ENCODE data around the gene KCND3. TPM values are rescaled to one million over a fixed set of nuclear protein-coding genes. Genes with fewer than 3 reads are reported as not detected.

KCND3 gene
- total RNA-seq, 1 experiment from 2014 or later, result 0.15 TPM

DNA sequence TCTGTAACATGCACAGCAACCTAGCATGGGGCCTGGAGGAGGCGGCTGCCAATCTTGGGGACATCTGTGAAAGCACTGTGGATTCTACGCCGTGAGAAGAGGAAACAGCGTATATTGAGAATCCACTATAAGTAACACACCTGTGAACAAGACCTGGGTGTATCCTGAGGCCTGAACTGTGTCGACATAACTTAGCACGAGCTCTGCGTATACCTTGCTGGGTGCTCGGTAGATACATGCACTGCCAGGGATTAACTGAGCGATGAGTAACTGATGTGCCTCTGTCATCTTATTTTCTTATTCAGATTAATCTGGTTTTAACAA is 175.2 kb downstream of the KCND3 start:
- no peak overlapping the region for H3K56ac ChIP-seq (ENCODE audit: insufficient read length, low read depth, low read length)
- no peaks in the 10 kb centered on the region for H4K20me1 ChIP-seq (ENCODE audit: control insufficient read depth, insufficient read depth, insufficient read length)
- Mint-ChIP-seq H3K4me3 (no peak overlapping the region), H3K4me1 (peaks cover 0 to 3% of the 10 kb centered on the region in 2 experiments; a peak in 2 of 4 replicates), H3K36me3 (ENCODE audit: insufficient read depth in 1 of 3, low read depth in 3 of 3) (no peaks in the 10 kb centered on the region), H3K9me3 (no peaks in the 10 kb centered on the region; a peak in 1 of 5 replicates), H3K27me3 (ENCODE audit: low read depth) (no peaks in the 10 kb centered on the region), H3K27ac (no peak overlapping the region)
- no peak overlapping the region for H3K23ac ChIP-seq (ENCODE audit: insufficient read length, low read depth, low read length)
- no peak overlapping the region for H3K14ac ChIP-seq (ENCODE audit: insufficient read depth, low read length)
- H3K9ac ChIP-seq (ENCODE audit: extremely low read depth, insufficient read length, low read length), result no peak overlapping the region
- H3K18ac ChIP-seq (ENCODE audit: insufficient read length, low read depth, low read length), result no peak overlapping the region
- no peak for TF ChIP-seq CTCF (conservative IDR thresholded peaks at IDR 0.05)
- no peaks in the 10 kb centered on the region for H3K4me1 ChIP-seq (ENCODE audit: insufficient read depth, low read length)
- no peaks in the 10 kb centered on the region for H3K9me3 ChIP-seq (ENCODE audit: control insufficient read depth, low read depth, low read length)
- no peak overlapping the region for H2BK12ac ChIP-seq (ENCODE audit: insufficient read length, low read depth, low read length)
- no CpG with 5 or more reads among the region's 9 CpGs for WGBS (ENCODE audit: extremely low coverage, insufficient read length, low lambda C conversion rate)
- no peaks in the 10 kb centered on the region for H3K23me2 ChIP-seq (ENCODE audit: insufficient read length, low read depth, low read length, poor library complexity, severe bottlenecking)
- H2AFZ ChIP-seq (ENCODE audit: low read length), result no peak overlapping the region
- no peak overlapping the region for H4K5ac ChIP-seq (ENCODE audit: insufficient read length, low read depth, low read length)
- DNase-seq, result no peak
- no peak overlapping the region for H2BK5ac ChIP-seq (ENCODE audit: insufficient read length, low read length)
- H2BK15ac ChIP-seq (ENCODE audit: low read depth, low read length), result no peak overlapping the region
- no peak overlapping the region for H3K4ac ChIP-seq (ENCODE audit: low read depth, low read length)
- H3K4me2 ChIP-seq (ENCODE audit: insufficient read depth, insufficient read length, low read length), result no peak overlapping the region
- H3K79me2 ChIP-seq (ENCODE audit: insufficient read depth, low read length), result no peaks in the 10 kb centered on the region
- no peak overlapping the region for H2BK20ac ChIP-seq (ENCODE audit: low read depth, low read length, poor library complexity, severe bottlenecking)
- no peak overlapping the region for H4K91ac ChIP-seq (ENCODE audit: insufficient read length, low read depth, low read length)
- no peak overlapping the region for H4K8ac ChIP-seq (replicated peaks; ENCODE audit: insufficient read length, low read depth, low read length)
- no peak overlapping the region for H3K27ac ChIP-seq (ENCODE audit: insufficient read length, low read depth, low read length)
- H3K27me3 ChIP-seq (ENCODE audit: insufficient read depth, low read length), result no peaks in the 10 kb centered on the region
- no peak overlapping the region for H2BK120ac ChIP-seq (ENCODE audit: low read depth, low read length, poor library complexity, severe bottlenecking)
- no peak overlapping the region for H2AK5ac ChIP-seq (ENCODE audit: insufficient read length, low read length)
- no peaks in the 10 kb centered on the region for H3K79me1 ChIP-seq (ENCODE audit: insufficient read depth, low read depth, low read length, poor library complexity, severe bottlenecking)
- H3T11ph ChIP-seq (ENCODE audit: low read length), result no peak overlapping the region

Data from H9 (cell line).